ENCODE measurements around the gene SEMA7A. TPM values are rescaled to one million over a fixed set of nuclear protein-coding genes. Genes with fewer than 3 reads are reported as not detected.

SEMA7A gene
- total and polyA plus RNA-seq, 9 of the 15 experiments (the other 6 are each of a cell fraction or from before 2014, with no cell fraction given): 0.04 to 8.2 (median 5.4) TPM; not detected in 1

- 0 out of 2 replicates have a peak, but pooled peaks have one; percentile 27 for TF ChIP-seq ZBTB49 (CRISPR knock-in tag; IDR thresholded peaks at IDR 0.05; ENCODE audit: borderline replicate concordance)
- TF ChIP-seq ZNF184 (CRISPR knock-in tag; IDR thresholded peaks at IDR 0.05): no peak
- TF ChIP-seq SMARCA5 (IDR thresholded peaks at IDR 0.05): no peak
- no peak for TF ChIP-seq YBX1 (IDR thresholded peaks at IDR 0.05)
- peak; percentile 97 for TF ChIP-seq NR4A1 (CRISPR knock-in tag; IDR thresholded peaks at IDR 0.05)
- TF ChIP-seq NR4A1 (tag; IDR thresholded peaks at IDR 0.05): peak; percentile 92
- TF ChIP-seq MBD2 (IDR thresholded peaks at IDR 0.05; ENCODE audit: borderline replicate concordance, low read depth): peak; percentile 94
- no peak for TF ChIP-seq ZBTB8A (IDR thresholded peaks at IDR 0.05; ENCODE audit: partially characterized antibody)
- peak; percentile 95; the same call in 1 of the 2 replicates for TF ChIP-seq ESRRA (IDR thresholded peaks at IDR 0.05; ENCODE audit: borderline replicate concordance, low read depth)
- TF ChIP-seq ZNF431 (CRISPR knock-in tag; IDR thresholded peaks at IDR 0.05): no peak
- TF ChIP-seq SRSF7 (optimal IDR thresholded peaks at IDR 0.05; ENCODE audit: low read depth, low read length): no peak
- no peak for TF ChIP-seq KAT2B (IDR thresholded peaks at IDR 0.05; ENCODE audit: low read depth, low read length)
- peak; percentile 88; the same call in 1 of the 2 replicates for TF ChIP-seq ETS1 (conservative IDR thresholded peaks at IDR 0.05; ENCODE audit: control insufficient read depth, low read depth, low read length)
- TF ChIP-seq SP1 (CRISPR knock-in tag; IDR thresholded peaks at IDR 0.05): no peak
- TF ChIP-seq CXXC5 (CRISPR knock-in tag; IDR thresholded peaks at IDR 0.05): peak; percentile 99
- no peak for TF ChIP-seq RBM39 (optimal IDR thresholded peaks at IDR 0.05; ENCODE audit: low read depth, low read length)
- no peak for TF ChIP-seq STAG1 (CRISPR knock-in tag; IDR thresholded peaks at IDR 0.05; ENCODE audit: borderline replicate concordance)
- TF ChIP-seq FOXO4 (CRISPR knock-in tag; IDR thresholded peaks at IDR 0.05): no peak
- peak; percentile 100 for TF ChIP-seq TAL1 (IDR thresholded peaks at IDR 0.05)
- TF ChIP-seq ETV1 (tag; conservative IDR thresholded peaks at IDR 0.05; ENCODE audit: low read depth): peak; percentile 81
- peak; percentile 95 for TF ChIP-seq MYNN (IDR thresholded peaks at IDR 0.05)
- no peak for TF ChIP-seq MYNN (CRISPR knock-in tag; IDR thresholded peaks at IDR 0.05)
- TF ChIP-seq TAF7 (tag; IDR thresholded peaks at IDR 0.05): no peak
- peak; percentile 97 for TF ChIP-seq ZNF395 (CRISPR knock-in tag; IDR thresholded peaks at IDR 0.05)
Measured at GRCh38 chr15:74389241-74390048, 44.3 kb downstream of the SEMA7A start (continued).

Data from K562 (cell line).